Muscle of leg (tissue), 11 donors: Measurements from ENCODE around the gene CAND2. TPM values are rescaled to one million over a fixed set of nuclear protein-coding genes. Genes with fewer than 3 reads are reported as not detected.
"Not testable (repeated sequence)": the region's sequence is repeated elsewhere in the genome, so short reads cannot be mapped to it uniquely, and the experiment has no call there.

ENCODE experiments used
- DNase-seq: peaks from one replicate; pipeline ENCODE4 v3.0.0; 2013
- H3K27ac ChIP-seq: one replicate; pipeline ENCODE4 v1.5.1; 2013; ENCODE audit warnings: mild to moderate bottlenecking, low read length, control low read depth
- H3K27me3 ChIP-seq: one replicate; pipeline ENCODE4 v1.6.1; 2013; ENCODE audit warnings: low read length; ENCODE audit not compliant: control insufficient read depth, insufficient read depth
- H3K36me3 ChIP-seq: one replicate; pipeline ENCODE4 v1.6.1; 2013; ENCODE audit warnings: low read length; ENCODE audit not compliant: control insufficient read depth, insufficient read depth
- H3K4me1 ChIP-seq: one replicate; pipeline ENCODE4 v1.6.1; 2013; ENCODE audit warnings: low read length; ENCODE audit not compliant: control insufficient read depth, insufficient read depth
- H3K4me3 ChIP-seq: one replicate; pipeline ENCODE4 v1.5.1; 2013; ENCODE audit warnings: low read length, control low read depth
- H3K9me3 ChIP-seq: replicated peaks from 2 replicates; pipeline ENCODE4 v1.6.1; 2013; ENCODE audit warnings: low read depth, low read length; ENCODE audit not compliant: control insufficient read depth
- WGBS: methylation state at CpG from one replicate; pipeline ENCODE4 v1.1.5; 2013; ENCODE audit warnings: missing lambda C conversion rate; ENCODE audit not compliant: insufficient coverage; 5-methylcytosine and 5-hydroxymethylcytosine counted together
- polyA plus RNA-seq, 8 donors: library from polyadenylated mRNA; unstranded; fragments of 120-200 nt; gene quantifications; one replicate each; pipeline versions ENCODE4 v1.2.1 to v1.2.3, GENCODE V29; 2013; ENCODE audit warnings: inconsistent platforms in 1 of 8, low replicate concordance in 1 of 8; ENCODE audit not compliant: insufficient read length in 8 of 8, insufficient read depth in 1 of 8
- total RNA-seq: library from RNA; stranded (reverse); fragments of 120-200 nt; gene quantifications from one replicate; pipeline ENCODE4 v1.2.4, GENCODE V29; 2013

CAND2 gene
- total and polyA plus RNA-seq, 9 donors = 27.2 to 46.4 (median 35.2) TPM

- Histone ChIP-seq H3K9me3 (no peaks in the 10 kb centered on the region), H3K27me3 (no peaks in the 10 kb centered on the region), H3K4me3 (no peak overlapping the region), H3K27ac (no peak overlapping the region), H3K4me1 (peaks cover 4% of the 10 kb centered on the region), H3K36me3 (no peaks in the 10 kb centered on the region)
- DNase-seq = no peak
- 85% methylated on average over 30 of the region's 54 CpGs for WGBS
Observed at GRCh38 chr3:12768579-12769527, 27.6 kb upstream of the CAND2 start.

GRCh38 chr3:12769761-12770160, 26.7 kb upstream of the CAND2 start:
- WGBS = no CpG with 5 or more reads among the region's 2 CpGs
- H3K9me3 ChIP-seq = no peaks in the 10 kb centered on the region

GRCh38 chr3:12771236-12771635, 25.2 kb upstream of the CAND2 start:
- Histone ChIP-seq H3K27ac (no peak overlapping the region), H3K9me3 (no peaks in the 10 kb centered on the region), H3K4me3 (no peak overlapping the region), H3K27me3 (peaks cover 3% of the 10 kb centered on the region), H3K4me1 (peaks cover 4% of the 10 kb centered on the region), H3K36me3 (no peaks in the 10 kb centered on the region)
- 75% methylated on average over 7 of the region's 9 CpGs for WGBS
- no peak for DNase-seq

More at GRCh38 chr3:12769761-12770160, 26.7 kb upstream of the CAND2 start:
- H3K4me3 ChIP-seq = no peak overlapping the region
- H3K36me3 ChIP-seq = no peaks in the 10 kb centered on the region
- peaks cover 3% of the 10 kb centered on the region for H3K27me3 ChIP-seq
- H3K4me1 ChIP-seq = peaks cover 4% of the 10 kb centered on the region
- DNase-seq = no peak
- no peak overlapping the region for H3K27ac ChIP-seq

- no peak overlapping the region for H3K4me3 ChIP-seq
Observed at GRCh38 chr3:12772462-12772861, 24.0 kb upstream of the CAND2 start.

GRCh38 chr3:12773030-12773709, 23.3 kb upstream of the CAND2 start:
- no peak overlapping the region for H3K27ac ChIP-seq

More at GRCh38 chr3:12772462-12772861, 24.0 kb upstream of the CAND2 start:
- H3K27me3 ChIP-seq = peaks cover 3% of the 10 kb centered on the region
- H3K9me3 ChIP-seq = no peaks in the 10 kb centered on the region
- no peaks in the 10 kb centered on the region for H3K4me1 ChIP-seq
- DNase-seq = no peak
- H3K27ac ChIP-seq = no peak overlapping the region
- H3K36me3 ChIP-seq = no peaks in the 10 kb centered on the region
- WGBS = 67% methylated on average over 2 of the region's 5 CpGs

GRCh38 chr3:12773710-12774086, 22.8 kb upstream of the CAND2 start:
- no peak overlapping the region for H3K4me3 ChIP-seq
- H3K27ac ChIP-seq = no peak overlapping the region
- no peaks in the 10 kb centered on the region for H3K4me1 ChIP-seq
- H3K36me3 ChIP-seq = no peaks in the 10 kb centered on the region
- peak; percentile 30 for DNase-seq
- H3K9me3 ChIP-seq = no peaks in the 10 kb centered on the region
- H3K27me3 ChIP-seq = peaks cover 3% of the 10 kb centered on the region
- WGBS = no CpG with 5 or more reads among the region's 1 CpG

More at GRCh38 chr3:12773030-12773709, 23.3 kb upstream of the CAND2 start:
- Histone ChIP-seq H3K9me3 (no peaks in the 10 kb centered on the region), H3K4me3 (no peak overlapping the region), H3K27me3 (peaks cover 3% of the 10 kb centered on the region), H3K4me1 (no peaks in the 10 kb centered on the region), H3K36me3 (no peaks in the 10 kb centered on the region)
- WGBS = no CpG with 5 or more reads among the region's 2 CpGs
- no peak for DNase-seq

GRCh38 chr3:12774619-12775018, 21.9 kb upstream of the CAND2 start:
- Histone ChIP-seq H3K9me3 (no peaks in the 10 kb centered on the region), H3K27me3 (peaks cover 3% of the 10 kb centered on the region), H3K4me1 (no peaks in the 10 kb centered on the region), H3K27ac (no peak overlapping the region), H3K36me3 (no peaks in the 10 kb centered on the region), H3K4me3 (no peak overlapping the region)
- WGBS = 76% methylated on average over 4 of the region's 4 CpGs
- DNase-seq = no peak

- no peak for DNase-seq
- Histone ChIP-seq H3K9me3 (no peaks in the 10 kb centered on the region), H3K4me3 (no peak overlapping the region), H3K36me3 (no peaks in the 10 kb centered on the region), H3K27me3 (peaks cover 3% of the 10 kb centered on the region), H3K4me1 (no peaks in the 10 kb centered on the region), H3K27ac (no peak overlapping the region)
- 20% methylated on average over 1 of the region's 1 CpG for WGBS
Observed at GRCh38 chr3:12775226-12775625, 21.3 kb upstream of the CAND2 start.

- not testable (repeated sequence) for H3K4me1 ChIP-seq, H3K27me3 ChIP-seq, H3K4me3 ChIP-seq, H3K9me3 ChIP-seq, DNase-seq, H3K36me3 ChIP-seq, H3K27ac ChIP-seq
- 60% methylated on average over 1 of the region's 6 CpGs for WGBS
Observed at GRCh38 chr3:12775970-12776369, 20.5 kb upstream of the CAND2 start.

- no peak for DNase-seq
- Histone ChIP-seq H3K36me3 (no peaks in the 10 kb centered on the region), H3K4me1 (no peaks in the 10 kb centered on the region), H3K27me3 (peaks cover 3% of the 10 kb centered on the region), H3K9me3 (no peaks in the 10 kb centered on the region), H3K4me3 (no peak overlapping the region), H3K27ac (no peak overlapping the region)
- WGBS = 35% methylated on average over 3 of the region's 4 CpGs
Observed at GRCh38 chr3:12777171-12777570, 19.3 kb upstream of the CAND2 start.
